ENCODE results near the gene FUNDC2.

Gene FUNDC2

GRCh38 chrX:155023907-155024833 is 2.5 kb upstream of the FUNDC2 start:
- DNase-seq (ENCODE audit: low read depth in 2 of 2): no peak

- DNase-seq (ENCODE audit: low read depth in 2 of 2): no peak
These were observed 271 bp upstream of the FUNDC2 start for GRCh38 chrX:155026420-155026726.

GRCh38 chrX:155027509-155028066 is 944 bp downstream of the FUNDC2 start:
- DNase-seq (ENCODE audit: low read depth in 2 of 2): peak in 1 of 2 donors; percentile 1

GRCh38 chrX:155028129-155028528 is 1.5 kb downstream of the FUNDC2 start:
- DNase-seq (ENCODE audit: low read depth in 2 of 2): no peak

- no peak for DNase-seq (ENCODE audit: low read depth in 2 of 2)
These were observed 2.2 kb downstream of the FUNDC2 start for GRCh38 chrX:155028877-155029291.

GRCh38 chrX:155031657-155032056 is 5.0 kb downstream of the FUNDC2 start:
- DNase-seq (ENCODE audit: low read depth in 2 of 2): no peak

GRCh38 chrX:155035688-155036087 is 9.0 kb downstream of the FUNDC2 start:
- no peak for DNase-seq (ENCODE audit: low read depth in 2 of 2)

GRCh38 chrX:155046129-155046810 is 19.6 kb downstream of the FUNDC2 start:
- no peak for DNase-seq (ENCODE audit: low read depth in 2 of 2)

- DNase-seq (ENCODE audit: low read depth in 2 of 2): no peak
These were observed 20.3 kb downstream of the FUNDC2 start for GRCh38 chrX:155046811-155047528.

- DNase-seq (ENCODE audit: low read depth in 2 of 2): no peak
These were observed 22.5 kb downstream of the FUNDC2 start for GRCh38 chrX:155048977-155049619.

- DNase-seq (ENCODE audit: low read depth in 2 of 2): no peak
These were observed 26.3 kb downstream of the FUNDC2 start for GRCh38 chrX:155052738-155053498.

- DNase-seq (ENCODE audit: low read depth in 2 of 2): no peak
These were observed 27.0 kb downstream of the FUNDC2 start for GRCh38 chrX:155053656-155054055.

GRCh38 chrX:155054255-155054654 is 27.6 kb downstream of the FUNDC2 start:
- DNase-seq (ENCODE audit: low read depth in 2 of 2): no peak

GRCh38 chrX:155055494-155055893 is 28.9 kb downstream of the FUNDC2 start:
- no peak for DNase-seq (ENCODE audit: low read depth in 2 of 2)

- DNase-seq (ENCODE audit: low read depth in 2 of 2): no peak
These were observed 29.8 kb downstream of the FUNDC2 start for GRCh38 chrX:155056471-155056870.

GRCh38 chrX:155056877-155057792 is 30.5 kb downstream of the FUNDC2 start:
- DNase-seq (ENCODE audit: low read depth in 2 of 2): peak in 1 of 2 donors; percentile 22

- no peak for DNase-seq (ENCODE audit: low read depth in 2 of 2)
These were observed 35.1 kb downstream of the FUNDC2 start for GRCh38 chrX:155061760-155062159.

GRCh38 chrX:155065035-155065734 is 38.5 kb downstream of the FUNDC2 start:
- DNase-seq (ENCODE audit: low read depth in 2 of 2): no peak

- no peak for DNase-seq (ENCODE audit: low read depth in 2 of 2)
These were observed 41.5 kb downstream of the FUNDC2 start for GRCh38 chrX:155068165-155068564.
